HFF-Myc (cell line): ENCODE data around the gene C1QTNF6.

Source experiments
- DNase-seq: peaks from one replicate; pipeline ENCODE4 v3.0.0-alpha.2; 2011; ENCODE audit warnings: low read depth; ENCODE audit errors: extremely low read depth
- H3K4me3 ChIP-seq: replicated peaks from 2 replicates; pipeline ENCODE4 v1.5.1; 2011; ENCODE audit warnings: low read depth, mild to moderate bottlenecking, control low read depth, low read length
- CTCF ChIP-seq: IDR thresholded peaks from 2 replicates; pipeline ENCODE4 v1.5.1; 2012; ENCODE audit warnings: mild to moderate bottlenecking, low read depth, low read length, control low read depth; ENCODE audit errors: missing control alignments

Gene C1QTNF6

GRCh38 chr22:37132773-37133172 lies 55.3 kb downstream of the C1QTNF6 start:
- H3K4me3 ChIP-seq, result no peak overlapping the region
- no peak for DNase-seq
- no peak for TF ChIP-seq CTCF
